Effector memory CD4-positive, alpha-beta T cell (primary cell): ENCODE data around the gene MTOR.

ENCODE experiments used
- DNase-seq, 3 donors: peaks; one replicate each; pipeline ENCODE4 v3.0.0-alpha.2; 2020
- H3K27ac ChIP-seq: 2 replicates; pipeline ENCODE4 v1.7.0; 2013; ENCODE audit warnings: mild to moderate bottlenecking, low read length, moderate library complexity; ENCODE audit not compliant: insufficient read depth, poor library complexity, severe bottlenecking
- H3K27me3 ChIP-seq: replicated peaks from 2 replicates; pipeline ENCODE4 v1.7.0; 2013; ENCODE audit warnings: mild to moderate bottlenecking, low read length; ENCODE audit not compliant: insufficient read depth, control insufficient read depth, poor library complexity, severe bottlenecking
- H3K36me3 ChIP-seq: 2 replicates; pipeline ENCODE4 v1.7.0; 2013; ENCODE audit warnings: mild to moderate bottlenecking, low read length, moderate library complexity; ENCODE audit not compliant: control insufficient read depth, insufficient read depth
- H3K4me1 ChIP-seq: 2 replicates; pipeline ENCODE4 v1.7.0; 2013; ENCODE audit warnings: low read length, mild to moderate bottlenecking; ENCODE audit not compliant: control insufficient read depth, insufficient read depth, poor library complexity, severe bottlenecking
- H3K4me3 ChIP-seq: 2 replicates; pipeline ENCODE4 v1.7.0; 2013; ENCODE audit warnings: low read length, low read depth, mild to moderate bottlenecking; ENCODE audit not compliant: insufficient read depth, poor library complexity, severe bottlenecking
- H3K9me3 ChIP-seq: 2 replicates; pipeline ENCODE4 v1.7.0; 2013; ENCODE audit warnings: mild to moderate bottlenecking, low read length, moderate library complexity; ENCODE audit not compliant: control insufficient read depth

The MTOR gene

DNA sequence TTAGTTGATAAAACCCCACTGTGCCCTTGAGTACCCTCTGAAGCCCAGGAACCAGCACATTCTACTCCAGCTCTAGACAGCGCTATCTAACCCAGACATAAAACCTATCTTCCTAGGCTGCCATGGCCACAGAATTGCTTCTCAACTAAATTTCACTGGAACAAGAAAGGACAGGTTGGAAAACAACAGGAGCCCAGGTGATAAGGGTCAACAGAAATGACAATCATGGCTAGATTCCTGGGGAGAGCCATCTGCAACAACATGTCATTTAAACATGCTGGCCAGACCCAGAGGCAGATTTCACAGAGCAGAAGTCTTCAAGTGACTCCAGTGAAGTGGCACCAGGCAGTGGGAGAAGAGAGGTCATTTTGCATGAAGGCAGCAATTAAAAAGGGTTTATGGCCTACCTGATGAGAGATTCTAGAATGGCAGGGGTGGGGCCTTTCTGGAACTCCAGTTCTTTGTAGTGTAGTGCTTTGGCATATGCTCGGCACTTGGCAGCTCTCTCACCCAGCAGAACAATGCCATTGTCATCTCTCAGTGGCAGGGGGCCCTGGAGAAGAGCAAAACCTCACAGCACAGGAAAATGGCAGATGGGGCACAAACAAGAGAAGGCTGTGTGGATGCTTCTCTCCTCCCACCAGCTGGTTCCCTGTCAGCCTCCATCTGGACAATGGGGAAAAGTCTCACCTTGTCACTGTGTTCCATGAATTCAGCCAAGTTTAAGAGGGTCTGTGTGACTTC, 63.3 kb downstream of the MTOR start:
- Histone ChIP-seq H3K4me3 (no peak overlapping the region), H3K27ac (no peak overlapping the region), H3K27me3 (no peaks in the 10 kb centered on the region), H3K36me3 (peaks cover 68% of the 10 kb centered on the region), H3K9me3 (no peaks in the 10 kb centered on the region), H3K4me1 (no peaks in the 10 kb centered on the region)
- no peak for DNase-seq

DNA sequence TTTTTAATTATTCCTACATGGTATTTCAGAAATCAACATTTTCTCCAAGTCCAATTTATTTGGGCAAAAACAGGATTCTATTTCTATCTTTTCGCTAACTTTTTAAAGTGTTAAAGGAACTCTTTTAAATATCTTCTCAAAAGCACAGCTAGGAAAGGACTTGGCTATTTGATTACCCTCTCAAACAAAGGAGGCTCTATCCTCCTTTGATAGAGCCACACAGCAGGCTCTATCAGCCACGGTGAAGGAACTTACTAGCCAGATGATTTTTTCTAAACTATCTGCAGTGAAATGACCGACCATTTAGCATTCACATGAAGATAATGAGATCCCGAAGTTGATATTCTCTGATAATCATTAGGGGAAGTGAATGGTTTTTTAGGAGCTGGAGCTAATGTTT, 64.1 kb downstream of the MTOR start:
- Histone ChIP-seq H3K4me1 (no peaks in the 10 kb centered on the region), H3K4me3 (no peak overlapping the region), H3K27ac (no peak overlapping the region), H3K36me3 (peaks cover 72% of the 10 kb centered on the region), H3K27me3 (no peaks in the 10 kb centered on the region), H3K9me3 (no peaks in the 10 kb centered on the region)
- DNase-seq = no peak

DNA sequence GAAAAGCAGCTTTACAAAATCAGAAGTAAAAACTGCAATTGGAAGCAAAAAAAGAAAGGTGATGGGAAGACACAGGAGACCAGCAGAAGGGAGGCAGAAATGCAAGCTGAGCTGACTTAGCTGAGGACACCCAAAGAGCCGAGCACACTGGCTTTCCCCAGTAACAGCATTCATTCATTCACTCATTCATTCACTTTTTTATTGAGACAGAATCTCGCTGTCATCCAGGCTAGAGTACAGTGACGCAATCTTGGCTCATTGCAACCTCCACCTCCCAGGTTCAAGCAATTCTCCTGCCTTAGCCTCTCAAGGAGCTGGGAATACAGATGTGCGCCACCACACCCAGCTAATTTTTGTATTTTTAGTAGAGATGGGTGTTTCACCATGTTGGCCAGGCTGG, 65.0 kb downstream of the MTOR start:
- H3K36me3 ChIP-seq = peaks cover 74% of the 10 kb centered on the region
- H3K27me3 ChIP-seq = no peaks in the 10 kb centered on the region
- no peak overlapping the region for H3K4me3 ChIP-seq
- H3K9me3 ChIP-seq = no peaks in the 10 kb centered on the region
- no peak for DNase-seq
- H3K4me1 ChIP-seq = no peaks in the 10 kb centered on the region
- no peak overlapping the region for H3K27ac ChIP-seq

DNA sequence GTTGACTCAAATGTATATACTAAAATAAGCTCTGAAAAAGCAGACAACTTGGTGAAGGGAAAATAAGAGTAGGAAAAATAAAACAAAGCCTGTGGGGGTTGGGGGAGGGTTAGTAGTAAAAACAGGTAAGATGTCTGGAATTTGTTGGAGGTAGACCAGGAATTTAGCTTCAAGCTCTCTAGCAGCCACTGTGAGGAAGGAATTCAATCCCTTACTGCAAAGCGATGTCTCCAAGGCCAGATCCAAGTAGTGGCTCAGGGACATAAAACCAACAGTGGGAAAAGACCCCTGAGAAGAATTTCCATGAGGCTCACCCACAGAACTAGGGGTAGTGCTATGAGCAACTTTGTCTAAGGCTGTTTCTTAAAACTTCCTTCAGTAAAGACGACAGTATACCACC, 65.4 kb downstream of the MTOR start:
- Histone ChIP-seq H3K36me3 (peaks cover 78% of the 10 kb centered on the region), H3K4me1 (no peaks in the 10 kb centered on the region), H3K27ac (no peak overlapping the region), H3K9me3 (no peaks in the 10 kb centered on the region), H3K27me3 (no peaks in the 10 kb centered on the region), H3K4me3 (no peak overlapping the region)
- DNase-seq = no peak

DNA sequence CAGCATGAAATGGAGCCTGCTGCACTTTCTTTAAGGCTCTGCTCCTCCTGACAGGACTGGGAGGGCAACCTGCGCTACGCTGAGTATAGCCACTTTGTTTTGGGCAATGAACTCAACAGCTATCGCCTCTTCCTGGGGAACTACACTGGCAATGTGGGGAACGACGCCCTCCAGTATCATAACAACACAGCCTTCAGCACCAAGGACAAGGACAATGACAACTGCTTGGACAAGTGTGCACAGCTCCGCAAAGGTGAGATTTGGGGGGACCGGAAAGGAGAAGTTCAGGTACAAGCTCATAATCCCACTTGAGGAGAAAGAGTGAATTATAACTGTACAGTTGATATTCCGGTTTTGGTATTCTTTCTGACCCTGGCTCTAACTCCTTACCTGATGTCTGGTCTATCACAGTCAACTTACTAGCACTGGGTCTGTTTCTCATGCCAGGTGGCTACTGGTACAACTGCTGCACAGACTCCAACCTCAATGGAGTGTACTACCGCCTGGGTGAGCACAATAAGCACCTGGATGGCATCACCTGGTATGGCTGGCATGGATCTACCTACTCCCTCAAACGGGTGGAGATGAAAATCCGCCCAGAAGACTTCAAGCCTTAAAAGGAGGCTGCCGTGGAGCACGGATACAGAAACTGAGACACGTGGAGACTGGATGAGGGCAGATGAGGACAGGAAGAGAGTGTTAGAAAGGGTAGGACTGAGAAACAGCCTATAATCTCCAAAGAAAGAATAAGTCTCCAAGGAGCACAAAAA, 67.8 kb downstream of the MTOR start:
- H3K36me3 ChIP-seq = peaks cover 84% of the 10 kb centered on the region
- DNase-seq = no peak
- H3K4me3 ChIP-seq = no peak overlapping the region
- H3K27me3 ChIP-seq = no peaks in the 10 kb centered on the region
- no peaks in the 10 kb centered on the region for H3K9me3 ChIP-seq
- H3K27ac ChIP-seq = no peak overlapping the region
- no peaks in the 10 kb centered on the region for H3K4me1 ChIP-seq

DNA sequence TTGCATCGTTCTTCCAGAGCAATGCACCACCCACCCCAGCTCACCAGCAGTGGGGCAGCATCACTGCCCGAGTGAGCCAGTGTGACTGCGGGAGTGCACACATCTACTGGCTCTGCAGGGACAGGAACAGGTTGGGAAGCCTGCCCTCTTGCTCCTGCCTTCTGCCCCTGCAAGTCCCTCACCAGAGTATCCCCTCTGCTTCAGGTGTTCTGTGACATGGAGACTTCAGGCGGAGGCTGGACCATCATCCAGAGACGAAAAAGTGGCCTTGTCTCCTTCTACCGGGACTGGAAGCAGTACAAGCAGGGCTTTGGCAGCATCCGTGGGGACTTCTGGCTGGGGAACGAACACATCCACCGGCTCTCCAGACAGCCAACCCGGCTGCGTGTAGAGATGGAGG, 69.0 kb downstream of the MTOR start:
- DNase-seq = no peak
- Histone ChIP-seq H3K36me3 (peaks cover 80% of the 10 kb centered on the region), H3K4me3 (no peak overlapping the region), H3K4me1 (no peaks in the 10 kb centered on the region), H3K27me3 (no peaks in the 10 kb centered on the region), H3K9me3 (no peaks in the 10 kb centered on the region), H3K27ac (no peak overlapping the region)

DNA sequence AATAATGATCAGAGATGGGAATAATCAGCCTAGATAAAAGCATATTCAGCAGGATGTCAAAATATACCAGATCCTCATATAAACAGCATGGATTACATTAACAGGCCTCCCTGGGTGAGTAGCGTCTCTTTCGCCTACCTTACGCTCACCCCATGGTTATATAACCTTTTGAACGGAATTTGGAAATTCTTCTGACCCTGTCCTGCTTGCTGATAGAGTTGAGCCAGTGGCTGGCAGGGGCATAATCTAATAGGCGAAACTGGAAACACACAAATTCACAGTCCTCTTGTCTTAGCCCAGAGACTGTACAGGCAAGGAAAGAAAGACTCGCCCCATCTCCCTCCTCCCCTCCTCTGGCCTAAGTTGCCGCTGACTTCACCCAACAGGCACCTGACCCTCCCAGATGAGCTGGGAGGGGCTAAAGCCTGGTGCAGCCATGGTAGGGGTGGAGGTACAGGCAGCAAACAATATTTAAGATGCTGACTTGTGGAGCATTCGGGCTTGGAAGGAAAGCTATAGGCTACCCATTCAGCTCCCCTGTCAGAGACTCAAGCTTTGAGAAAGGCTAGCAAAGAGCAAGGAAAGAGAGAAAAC, 73.4 kb downstream of the MTOR start, which contains the start of gene ANGPTL7:
Gene ANGPTL7, plus strand, starts transcription at position 498 of the 594 bp plus-strand sequence. CDS start 225 bp downstream, outside the sequence.
- Histone ChIP-seq H3K4me3 (no peak within 1 kb of the TSS), H3K4me1 (no peaks in the 10 kb centered on the region), H3K27ac (no peak within 1 kb of the TSS), H3K36me3 (peaks cover 45% of the 10 kb centered on the region), H3K27me3 (no peaks in the 10 kb centered on the region), H3K9me3 (no peaks in the 10 kb centered on the region)
- DNase-seq = no peak

DNA sequence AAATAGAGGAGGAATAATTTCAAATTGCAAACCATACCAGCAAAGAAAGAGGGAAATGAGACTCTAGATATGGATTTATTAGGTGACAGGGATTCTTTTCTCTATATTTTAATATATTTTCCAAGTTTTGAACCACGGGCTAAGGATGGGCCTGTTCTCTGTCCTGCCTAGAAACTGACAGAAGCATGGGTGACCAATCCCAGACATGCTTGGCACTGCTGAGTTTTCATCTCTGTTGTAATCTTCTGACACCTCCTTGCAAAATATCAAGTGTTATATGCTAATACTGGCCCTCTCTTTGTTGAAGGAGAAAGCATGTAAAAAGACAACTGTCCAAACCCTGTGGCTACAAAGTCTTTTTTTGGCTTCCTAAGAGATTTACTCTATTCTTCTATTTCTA, 74.0 kb downstream of the MTOR start:
- Histone ChIP-seq H3K4me3 (no peak overlapping the region), H3K27ac (no peak overlapping the region), H3K4me1 (no peaks in the 10 kb centered on the region), H3K9me3 (no peaks in the 10 kb centered on the region), H3K27me3 (no peaks in the 10 kb centered on the region), H3K36me3 (peaks cover 45% of the 10 kb centered on the region)
- DNase-seq = no peak

DNA sequence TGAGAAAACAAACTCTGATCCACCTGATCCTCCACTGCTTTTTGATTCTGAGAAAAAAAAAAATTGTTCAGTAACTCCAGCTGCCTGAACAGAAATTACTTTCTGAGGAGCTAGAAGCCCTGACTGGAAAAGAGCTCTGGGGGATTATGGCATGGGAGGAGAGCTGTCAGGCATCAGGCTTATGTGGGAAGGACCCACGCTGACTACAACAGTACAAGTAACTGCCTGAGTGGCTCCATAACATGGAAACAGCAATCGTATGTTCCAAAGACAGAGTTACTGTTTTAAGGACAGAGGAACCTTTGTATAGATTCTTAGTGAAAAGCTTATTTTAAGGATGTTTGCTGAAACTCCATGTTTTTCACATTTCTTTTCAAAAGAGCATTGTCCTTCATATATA, 74.4 kb downstream of the MTOR start:
- Histone ChIP-seq H3K4me3 (no peak overlapping the region), H3K27me3 (no peaks in the 10 kb centered on the region), H3K4me1 (no peaks in the 10 kb centered on the region), H3K36me3 (peaks cover 45% of the 10 kb centered on the region), H3K9me3 (no peaks in the 10 kb centered on the region), H3K27ac (no peak overlapping the region)
- no peak for DNase-seq

DNA sequence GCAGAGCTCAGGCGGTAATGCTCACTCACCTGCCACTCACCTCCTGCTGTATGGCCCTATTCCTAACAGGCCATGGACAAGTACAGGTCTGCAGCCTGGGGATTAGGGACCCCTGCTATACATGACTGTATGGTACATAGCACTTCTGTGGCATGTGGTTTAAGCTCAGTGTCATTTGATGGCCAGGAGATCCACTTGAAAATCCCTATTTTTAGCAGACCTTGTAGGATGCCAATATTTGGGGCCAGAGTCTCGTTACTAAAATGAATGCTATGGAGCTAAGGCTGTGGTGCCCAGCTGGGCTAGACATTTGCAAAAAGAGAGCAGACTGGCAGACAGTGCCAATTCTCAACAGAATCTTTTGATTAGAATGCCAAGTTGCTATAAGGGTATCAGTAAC, 74.9 kb downstream of the MTOR start:
- no peaks in the 10 kb centered on the region for H3K9me3 ChIP-seq
- H3K4me1 ChIP-seq = no peaks in the 10 kb centered on the region
- H3K27ac ChIP-seq = no peak overlapping the region
- no peak overlapping the region for H3K4me3 ChIP-seq
- no peaks in the 10 kb centered on the region for H3K27me3 ChIP-seq
- no peak for DNase-seq
- peaks cover 46% of the 10 kb centered on the region for H3K36me3 ChIP-seq
